Right lobe of liver (tissue), 4 donors: Measurements from ENCODE around the gene COLEC12.

Experiments used
- CTCF ChIP-seq, 4 donors: fragments of 200-600 bp in 3 of 4; fragments of 450-650 bp in 1 of 4; IDR thresholded peaks; one replicate each; pipeline versions ENCODE4 v1.5.1 to v1.8.0; 2016 to 2022; ENCODE audit warnings: antibody characterized with exemption in 4 of 4, mild to moderate bottlenecking in 2 of 4
- POLR2A ChIP-seq: fragments of 450-650 bp; IDR thresholded peaks from one replicate; pipeline ENCODE4 v1.6.1; 2017; ENCODE audit warnings: antibody characterized with exemption, mild to moderate bottlenecking
- donor health status: DM: no; HTN: no; CAD: no.
- donor health status: DM: no; HTN: no; CAD: no.
- donor health status: DM: no; HTN: yes; CAD: no.

- TF ChIP-seq POLR2A (no peak), CTCF (IDR thresholded peaks at IDR 0.05) (no peak)
These were observed 104.3 kb downstream of the COLEC12 start for GRCh38 chr18:396251-396555.
